ENCODE data around the gene PLCL2.
A peak's percentile ranks its signal among the peaks of the same experiment; 100 is the strongest.

The PLCL2 gene

DNA sequence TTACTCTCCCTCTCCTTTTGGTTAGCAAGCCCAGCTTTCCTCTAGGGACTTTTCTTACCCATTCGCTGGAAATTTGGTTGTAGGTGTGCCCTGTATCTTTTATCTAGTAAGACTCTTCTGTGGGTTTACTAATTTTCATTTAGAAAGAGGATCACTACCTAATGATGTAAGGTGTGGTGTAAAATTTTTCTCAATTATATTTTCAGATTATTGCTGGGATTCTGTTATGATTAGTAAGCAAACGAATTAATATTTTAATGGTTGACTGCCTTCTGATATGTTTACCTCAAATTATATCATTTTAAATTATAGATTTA is 28.5 kb downstream of the PLCL2 start:
- no peak for DNase-seq (ENCODE audit: insufficient read length, low spot score)
- TF ChIP-seq CTCF (IDR thresholded peaks at IDR 0.05; ENCODE audit: insufficient read depth, missing control alignments), result no peak
- FAIRE-seq, result no peak

- FAIRE-seq (no peak), DNase-seq (ENCODE audit: insufficient read length, low spot score) (no peak)
- no peak for TF ChIP-seq CTCF (IDR thresholded peaks at IDR 0.05; ENCODE audit: insufficient read depth, missing control alignments)
Observed at GRCh38 chr3:16916840-16917239, 32.1 kb downstream of the PLCL2 start.

GRCh38 chr3:16917256-16917935 is 32.6 kb downstream of the PLCL2 start:
- no peak for TF ChIP-seq CTCF (IDR thresholded peaks at IDR 0.05; ENCODE audit: insufficient read depth, missing control alignments)
- DNase-seq (ENCODE audit: insufficient read length, low spot score) (no peak), FAIRE-seq (no peak)

- FAIRE-seq (peak; percentile 35), DNase-seq (ENCODE audit: insufficient read length, low spot score) (no peak)
- TF ChIP-seq CTCF (IDR thresholded peaks at IDR 0.05; ENCODE audit: insufficient read depth, missing control alignments), result no peak
Observed at GRCh38 chr3:16917980-16918682, 33.4 kb downstream of the PLCL2 start.

DNA sequence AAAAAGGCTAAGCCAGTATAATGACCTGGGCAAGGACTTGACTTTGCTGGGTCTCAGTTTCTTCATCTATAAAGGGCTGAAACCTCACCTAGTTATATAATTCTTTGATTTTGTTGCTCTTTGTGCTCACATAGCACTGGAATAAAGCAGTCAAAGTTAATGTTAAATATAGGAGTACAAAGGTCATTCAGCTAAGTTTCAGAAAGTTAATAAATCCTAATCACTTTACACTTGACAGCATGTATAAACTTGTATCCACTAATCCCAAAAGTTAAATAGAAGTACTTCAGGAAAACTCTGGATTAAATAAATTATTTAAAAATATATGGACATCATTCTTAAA is 33.9 kb downstream of the PLCL2 start:
- no peak for DNase-seq (ENCODE audit: insufficient read length, low spot score)
- no peak for FAIRE-seq
- no peak for TF ChIP-seq CTCF (IDR thresholded peaks at IDR 0.05; ENCODE audit: insufficient read depth, missing control alignments)

- DNase-seq (ENCODE audit: insufficient read length, low spot score) (no peak), FAIRE-seq (no peak)
- TF ChIP-seq CTCF (IDR thresholded peaks at IDR 0.05; ENCODE audit: insufficient read depth, missing control alignments), result no peak
Observed at GRCh38 chr3:16923112-16923511, 38.4 kb downstream of the PLCL2 start.

- TF ChIP-seq CTCF (IDR thresholded peaks at IDR 0.05; ENCODE audit: insufficient read depth, missing control alignments), result peak; percentile 3
- DNase-seq (ENCODE audit: insufficient read length, low spot score) (no peak), FAIRE-seq (no peak)
Observed at GRCh38 chr3:16927485-16927884, 42.7 kb downstream of the PLCL2 start.

Data from D721Med (cell line).